A673 (cell line): ENCODE measurements around the gene BLZF1.

Source experiments
- CTCF ChIP-seq: fragments of 300-800, 200-600 bp; sonication (generic); conservative IDR thresholded peaks from 2 replicates; pipeline ENCODE4 v1.5.1; 2017; ENCODE audit warnings: low read depth, mild to moderate bottlenecking, antibody characterized with exemption, low read length, moderate library complexity, mixed read lengths
- EZH2 ChIP-seq: fragments of 200-600 bp; sonication (generic); IDR thresholded peaks from 2 replicates; pipeline ENCODE4 v1.6.1; 2017; ENCODE audit warnings: borderline replicate concordance, low read depth, mild to moderate bottlenecking, mixed read lengths, antibody characterized with exemption, low read length; ENCODE audit not compliant: poor library complexity, severe bottlenecking

- no peak for TF ChIP-seq CTCF
- TF ChIP-seq EZH2 = no peak
Observed at GRCh38 chr1:169327875-169328274, 40.1 kb upstream of the BLZF1 start.
